IPS DF 19.7 (cell line): Measurements from ENCODE around the gene NBAS.

Experiments
- DNase-seq: peaks from one replicate; pipeline ENCODE4 v3.0.0-alpha.2; 2013; ENCODE audit warnings: low read depth, low spot score

The NBAS gene

DNA sequence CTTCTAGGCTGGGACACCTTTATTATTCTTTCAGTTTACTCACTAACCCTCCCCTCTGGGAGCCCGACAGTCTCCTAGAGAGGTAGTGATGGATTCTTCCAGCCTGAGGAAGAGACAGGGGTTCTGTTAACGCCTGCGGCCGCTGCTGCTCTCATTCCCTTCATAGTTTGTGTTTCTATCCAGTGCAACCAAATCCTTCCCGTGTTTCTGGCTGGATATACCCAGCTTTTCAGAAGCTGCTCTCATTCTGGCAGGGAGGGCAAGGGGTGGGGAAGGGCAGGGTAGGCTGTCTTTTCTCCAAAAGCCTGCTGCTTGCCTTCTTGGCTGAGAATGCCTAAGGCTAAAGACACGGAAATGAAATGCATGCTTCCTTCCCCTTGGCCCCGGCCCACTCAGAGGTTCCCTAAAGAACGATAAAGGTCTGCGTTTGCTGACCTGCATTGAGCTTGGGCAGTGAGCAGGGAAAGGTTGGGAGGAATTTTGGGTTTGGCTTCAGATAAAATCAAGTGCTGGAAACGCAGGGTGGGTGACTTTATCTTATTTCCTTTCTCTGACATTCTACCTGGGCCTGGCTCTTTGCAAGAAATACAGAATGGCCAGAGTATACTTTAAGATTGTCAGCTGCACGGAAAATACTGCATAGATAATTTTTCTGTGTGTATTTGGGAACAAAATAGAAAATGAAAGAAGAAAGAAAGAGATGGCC, 390.9 kb downstream of the NBAS start:
- DNase-seq: no peak

DNA sequence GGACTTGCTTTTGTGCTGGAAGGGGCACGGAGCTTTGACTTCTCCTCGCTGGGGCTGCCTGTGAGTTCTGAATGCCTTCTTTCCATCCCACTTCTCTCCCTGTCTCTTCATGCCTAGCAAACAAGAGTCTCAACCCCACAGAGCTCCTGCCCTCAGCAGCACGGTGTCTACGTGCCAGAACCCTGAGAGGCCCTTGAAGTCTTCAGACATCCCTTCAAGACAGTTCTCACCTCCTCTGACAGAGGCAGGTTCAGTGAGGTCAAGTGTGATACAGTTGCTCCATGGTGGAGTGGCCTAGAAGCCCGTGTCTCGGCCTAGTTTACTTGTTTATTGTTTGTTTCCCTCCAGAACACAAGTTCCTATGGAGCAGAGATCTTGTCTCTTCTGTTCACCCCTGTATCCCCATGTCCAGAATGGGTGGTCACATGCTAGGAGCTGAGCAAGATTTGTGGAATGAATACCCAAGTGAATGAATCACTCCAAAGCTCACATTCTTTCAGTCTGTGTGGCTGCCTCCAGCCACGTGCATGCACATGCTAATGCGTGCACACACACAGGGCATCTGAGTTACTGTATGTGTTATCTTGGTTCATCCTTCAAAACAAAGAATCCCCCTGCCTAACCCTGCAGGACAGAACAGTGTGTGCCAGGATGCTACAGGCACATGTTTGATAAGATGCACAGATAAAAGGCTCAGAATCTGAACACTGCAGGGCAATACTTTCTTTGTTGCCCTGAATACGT, 391.6 kb downstream of the NBAS start:
- DNase-seq: no peak

- DNase-seq: no peak
Measured at GRCh38 chr2:15168116-15168515, 393.0 kb downstream of the NBAS start.

- no peak for DNase-seq
Measured at GRCh38 chr2:15166878-15167277, 394.3 kb downstream of the NBAS start.

DNA sequence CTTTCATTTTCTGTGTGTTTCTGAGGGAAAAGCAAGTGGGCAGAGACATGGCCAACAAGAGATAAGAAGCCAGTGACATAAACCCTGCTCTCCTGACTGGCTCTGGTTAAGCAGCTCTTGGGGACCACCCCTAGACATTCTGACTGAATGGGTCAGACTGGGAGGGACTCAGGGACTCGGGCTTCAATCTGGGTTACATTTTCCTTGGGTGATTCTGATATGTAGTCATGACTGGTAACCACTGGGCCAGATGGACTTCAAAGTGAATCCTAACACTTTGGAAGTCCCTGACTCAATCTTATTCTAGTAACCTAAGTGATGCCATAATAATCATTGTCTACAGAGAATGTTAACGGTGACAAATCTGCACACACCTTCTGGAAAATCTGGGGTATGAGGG, 397.8 kb downstream of the NBAS start:
- no peak for DNase-seq

DNA sequence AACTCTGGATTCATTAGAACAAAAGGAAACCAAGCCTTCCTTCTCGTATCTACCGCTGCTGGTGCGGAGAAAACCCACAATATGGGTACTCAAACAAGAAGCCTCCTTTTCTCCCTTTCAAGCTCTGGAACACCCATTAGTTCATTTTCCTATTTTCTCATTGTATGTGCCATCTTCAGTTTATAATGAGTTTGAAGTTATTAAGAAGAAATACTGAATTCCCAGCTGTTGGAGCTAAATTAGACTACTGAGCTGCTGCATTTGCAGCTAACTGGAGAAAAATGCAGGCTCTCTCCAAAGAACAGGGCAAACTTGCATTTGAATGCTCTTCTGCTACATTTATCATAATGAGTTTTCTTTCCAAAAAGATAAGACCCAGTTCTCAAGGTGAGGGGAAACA, 398.5 kb downstream of the NBAS start:
- no peak for DNase-seq

- DNase-seq: no peak
Measured at GRCh38 chr2:15160201-15160991, 400.7 kb downstream of the NBAS start.

- DNase-seq: no peak
Measured at GRCh38 chr2:15159751-15160177, 401.4 kb downstream of the NBAS start.

DNA sequence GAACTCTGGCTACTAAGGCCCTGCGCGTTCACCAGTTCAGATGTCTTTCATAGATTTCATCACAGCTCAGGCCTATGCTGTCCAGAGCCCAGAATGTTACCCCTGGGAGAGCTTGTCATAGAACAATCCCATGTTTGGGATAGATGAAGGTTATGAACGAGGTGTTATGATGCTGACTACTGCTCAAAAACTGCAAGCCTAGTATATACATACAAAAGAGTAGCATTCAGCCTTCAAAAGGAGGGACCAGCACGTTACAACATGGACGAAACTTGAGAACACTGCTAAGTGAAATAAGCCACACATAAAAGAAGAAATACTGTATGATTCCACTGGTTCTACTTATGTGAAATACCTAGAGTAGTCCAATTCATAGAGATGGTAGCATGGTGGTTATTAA, 401.9 kb downstream of the NBAS start:
- no peak for DNase-seq

GRCh38 chr2:15158532-15158931, 402.6 kb downstream of the NBAS start:
- DNase-seq: no peak

DNA sequence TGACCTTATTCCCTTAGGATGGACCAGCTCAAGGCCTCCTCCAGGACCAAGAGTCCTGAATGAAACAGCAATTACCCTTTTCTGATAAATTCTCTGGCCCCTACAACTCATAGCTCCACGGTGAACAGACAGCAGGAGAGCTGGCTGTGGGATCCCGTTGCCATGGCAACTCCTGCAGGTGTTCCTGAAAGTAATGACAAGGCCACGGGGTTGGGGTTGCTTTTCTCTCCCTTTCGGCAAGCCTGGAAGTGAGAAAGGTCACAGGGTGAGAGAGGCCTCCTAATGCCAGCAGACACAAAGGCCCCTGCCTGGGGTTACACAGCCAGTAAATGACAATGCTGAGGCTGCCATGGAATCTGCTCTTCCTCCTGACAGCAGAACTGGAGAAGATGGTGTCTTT, 403.0 kb downstream of the NBAS start:
- no peak for DNase-seq

- no peak for DNase-seq
Measured at GRCh38 chr2:15155959-15156574, 405.1 kb downstream of the NBAS start.

DNA sequence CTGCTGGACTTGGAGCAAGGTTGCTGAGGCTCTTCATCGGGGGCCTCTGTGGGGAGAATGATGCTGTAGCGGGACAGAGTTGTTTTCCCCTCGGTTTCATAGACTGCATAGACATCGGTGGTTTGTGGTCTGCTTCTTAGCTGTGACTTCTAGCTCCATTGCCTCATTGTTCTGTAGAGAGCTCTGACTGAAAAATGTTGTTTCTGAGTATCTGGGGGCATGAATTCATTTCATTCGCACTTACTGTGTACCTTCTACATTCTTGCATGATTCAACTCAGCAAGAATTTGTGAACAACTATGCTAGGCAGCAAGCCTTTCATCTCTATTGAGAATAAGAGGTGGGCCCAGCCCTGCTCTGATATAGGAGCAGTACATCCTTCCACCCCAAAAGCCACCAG, 406.8 kb downstream of the NBAS start:
- no peak for DNase-seq

DNA sequence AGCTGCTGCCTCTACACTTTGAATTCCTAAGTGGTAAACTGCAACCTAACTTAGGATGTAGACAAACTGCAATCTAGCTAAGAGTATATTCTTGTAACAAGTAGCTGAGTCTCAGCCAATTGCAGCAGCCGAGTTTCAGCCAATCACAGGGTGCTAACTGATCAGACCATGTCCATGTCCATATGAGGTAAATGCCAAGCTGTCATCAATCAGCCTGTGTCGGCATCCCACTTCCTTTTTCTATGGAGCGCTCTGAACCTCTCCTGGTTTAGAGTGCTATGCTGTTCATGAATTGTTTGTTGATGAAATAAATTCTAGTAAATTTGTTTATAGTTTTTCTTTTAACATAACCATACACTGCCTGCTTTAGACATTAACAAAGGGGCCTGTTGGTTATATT, 408.8 kb downstream of the NBAS start:
- DNase-seq: no peak

GRCh38 chr2:15149063-15149462, 412.1 kb downstream of the NBAS start:
- no peak for DNase-seq

DNA sequence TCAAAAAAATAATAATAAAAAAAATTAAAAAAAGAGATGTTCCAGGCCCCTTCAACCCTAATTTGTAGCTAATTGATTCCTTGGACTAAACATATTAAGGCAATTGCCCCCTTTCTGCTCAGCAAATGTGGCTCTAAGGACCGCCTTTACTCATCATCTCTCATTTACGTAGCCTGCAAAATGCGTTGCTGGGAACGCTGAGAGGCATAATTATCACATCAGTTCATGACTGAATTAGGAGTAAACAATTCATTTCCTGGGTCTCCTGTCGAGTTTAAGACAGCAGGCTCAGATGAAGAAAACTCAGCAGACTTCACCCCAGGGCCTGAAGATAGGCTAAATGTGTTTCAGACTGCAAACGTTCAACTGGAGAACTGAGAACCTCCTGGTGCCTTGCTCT, 413.5 kb downstream of the NBAS start:
- DNase-seq: no peak

GRCh38 chr2:15146960-15147359, 414.2 kb downstream of the NBAS start:
- DNase-seq: no peak

- no peak for DNase-seq
Measured at GRCh38 chr2:15145919-15146318, 415.2 kb downstream of the NBAS start.

DNA sequence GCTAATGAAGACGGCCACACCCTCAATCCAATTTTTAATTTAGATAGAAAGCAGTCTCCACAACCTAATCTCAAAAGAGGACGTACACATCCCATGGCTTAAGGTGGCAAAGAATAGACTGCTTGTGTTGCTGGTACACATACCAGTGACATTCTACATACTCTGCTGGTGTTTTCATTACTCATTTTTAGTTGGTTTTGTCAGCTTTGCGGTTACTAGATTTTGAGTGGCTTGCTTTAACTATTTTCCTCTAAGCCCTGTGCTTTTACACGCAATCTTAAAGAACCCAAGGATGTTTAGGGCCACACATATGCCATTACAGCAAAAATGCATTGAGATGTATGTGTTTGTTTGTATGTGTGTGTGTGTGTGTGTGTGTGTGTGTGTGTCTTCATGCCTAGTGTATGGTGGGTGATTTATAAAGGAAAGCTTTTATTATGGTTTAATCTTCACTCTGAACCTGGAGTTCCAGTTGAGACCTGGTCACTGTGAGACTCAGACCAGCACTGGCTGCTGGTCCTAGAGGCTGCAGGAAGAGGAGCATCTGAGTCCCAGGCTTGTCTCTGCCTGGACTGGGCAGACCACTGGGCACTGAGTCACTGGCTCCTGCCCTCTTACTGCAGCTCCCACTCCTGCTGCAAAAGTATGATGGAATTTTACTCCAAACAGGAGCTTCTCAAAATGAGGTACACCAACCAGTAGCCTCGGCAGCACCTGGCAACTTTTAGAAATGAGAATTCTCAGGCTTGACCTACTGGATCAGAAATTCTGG, 415.9 kb downstream of the NBAS start:
- DNase-seq: no peak

- DNase-seq: no peak
Measured at GRCh38 chr2:15142069-15142689, 419.0 kb downstream of the NBAS start.

- DNase-seq: no peak
Measured at GRCh38 chr2:15141211-15141610, 419.9 kb downstream of the NBAS start.
